Tibial nerve (tissue), 4 donors: ENCODE results near the gene OR13C9. TPM values are rescaled to one million over a fixed set of nuclear protein-coding genes. Genes with fewer than 3 reads are reported as not detected.
"Not testable (repeated sequence)": the region's sequence is repeated elsewhere in the genome, so short reads cannot be mapped to it uniquely, and the experiment has no call there.

ENCODE experiments used
- DNase-seq, 2 donors: peaks; one replicate each; pipeline ENCODE4 v3.0.0-alpha.2; 2019; ENCODE audit warnings: low spot score in 2 of 2
- H3K27ac ChIP-seq, 4 donors: fragments of 200-600 bp; sonication (generic) in 3 of 4; one replicate each; pipeline ENCODE4 v1.5.1; 2017 to 2019; ENCODE audit warnings: mild to moderate bottlenecking in 1 of 4
- H3K27me3 ChIP-seq, 2 donors: fragments of 200-600 bp; sonication (generic) in 1 of 2; one replicate each; pipeline versions ENCODE4 v1.5.1 to v1.6.0; 2017 to 2019
- H3K36me3 ChIP-seq, 3 donors: fragments of 200-600 bp; sonication (generic); one replicate each; pipeline ENCODE4 v1.5.1; 2018 to 2019
- H3K4me1 ChIP-seq, 4 donors: fragments of 200-600 bp; sonication (generic) in 3 of 4; one replicate each; pipeline ENCODE4 v1.5.1; 2017 to 2019
- H3K4me3 ChIP-seq, 4 donors: fragments of 200-600 bp; sonication (generic) in 3 of 4; one replicate each; pipeline ENCODE4 v1.5.1; 2017 to 2019; ENCODE audit warnings: mild to moderate bottlenecking in 1 of 4, moderate library complexity in 1 of 4
- H3K9me3 ChIP-seq, 4 donors: fragments of 200-600 bp; sonication (generic) in 3 of 4; one replicate each; pipeline ENCODE4 v1.5.1; 2017 to 2019
- CTCF ChIP-seq, 5 experiments: fragments of 200-600 bp in 3 of 5; fragments of 450-650 bp in 2 of 5; sonication (generic) in 3 of 5; IDR thresholded peaks; one replicate each; pipeline ENCODE4 v1.5.1; 2016 to 2019; ENCODE audit warnings: antibody characterized with exemption in 5 of 5, mild to moderate bottlenecking in 3 of 5, moderate library complexity in 2 of 5
- EP300 ChIP-seq, 2 donors: sonication (generic); formaldehyde crosslinking; IDR thresholded peaks; one replicate each; pipeline ENCODE4 v1.6.1; 2017; ENCODE audit warnings: antibody characterized with exemption in 2 of 2, mild to moderate bottlenecking in 1 of 2
- POLR2A ChIP-seq, 2 donors: fragments of 450-650 bp; IDR thresholded peaks; one replicate each; pipeline ENCODE4 v1.6.1; 2017; ENCODE audit warnings: antibody characterized with exemption in 2 of 2, mild to moderate bottlenecking in 2 of 2, moderate library complexity in 2 of 2
- WGBS, 2 donors: methylation state at CpG; one replicate each; pipeline ENCODE4 v1.1.5; 2018; 5-methylcytosine and 5-hydroxymethylcytosine counted together
- total RNA-seq, 4 donors: library from RNA; depleted of rRNA; stranded (reverse); fragments of >200 nt; gene quantifications; one replicate each; pipeline ENCODE4 v1.1.0, GENCODE V29; 2016

The OR13C9 gene
- total RNA-seq, 4 donors from 2014 or later = not detected

DNA sequence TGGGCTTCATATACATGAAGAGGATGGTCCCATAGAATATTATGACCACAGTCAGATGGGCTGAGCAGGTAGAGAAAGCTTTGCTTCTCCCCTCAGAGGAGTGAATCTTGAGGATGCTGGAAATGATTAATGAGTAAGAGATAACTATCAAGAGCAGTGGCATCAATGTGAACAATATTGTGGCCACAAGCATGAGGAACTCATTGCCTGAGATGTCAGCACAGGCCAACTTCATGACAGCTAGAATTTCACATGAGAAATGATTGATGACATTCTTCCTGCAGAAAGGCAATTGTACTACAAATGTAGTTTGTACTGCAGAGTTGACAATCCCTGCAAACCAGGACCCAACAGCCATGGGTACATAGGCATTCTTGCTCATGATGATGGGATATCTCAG is 586 bp downstream of the OR13C9 start:
- Histone ChIP-seq H3K4me3 (no peak overlapping the region), H3K4me1 (no peaks in the 10 kb centered on the region), H3K27ac (no peak overlapping the region), H3K27me3 (no peaks in the 10 kb centered on the region), H3K36me3 (no peaks in the 10 kb centered on the region), H3K9me3 (no peaks in the 10 kb centered on the region)
- no peak for DNase-seq
- TF ChIP-seq CTCF (IDR thresholded peaks at IDR 0.05) (no peak), POLR2A (IDR thresholded peaks at IDR 0.05) (no peak), EP300 (IDR thresholded peaks at IDR 0.05) (no peak)

- TF ChIP-seq EP300 (IDR thresholded peaks at IDR 0.05) (no peak), CTCF (IDR thresholded peaks at IDR 0.05) (no peak), POLR2A (IDR thresholded peaks at IDR 0.05) (no peak)
- no peaks in the 10 kb centered on the region for H3K27me3 ChIP-seq
- no peaks in the 10 kb centered on the region for H3K4me1 ChIP-seq
- no peak overlapping the region for H3K4me3 ChIP-seq
- WGBS, 2 donors = 77 to 82% methylated on average over 2 of the region's 2 CpGs
- no peaks in the 10 kb centered on the region for H3K36me3 ChIP-seq
- H3K27ac ChIP-seq = no peak overlapping the region
- DNase-seq = no peak
- no peaks in the 10 kb centered on the region for H3K9me3 ChIP-seq
Measured at GRCh38 chr9:104611213-104611612, 6.8 kb downstream of the OR13C9 start.

- 52 to 67% methylated on average over 1 of the region's 1 CpG for WGBS, 2 donors
- TF ChIP-seq CTCF (IDR thresholded peaks at IDR 0.05) = no peak
- no peak for TF ChIP-seq EP300 (IDR thresholded peaks at IDR 0.05)
- TF ChIP-seq POLR2A (IDR thresholded peaks at IDR 0.05) = no peak
- no peak for DNase-seq
Measured at GRCh38 chr9:104608336-104608735, 9.7 kb downstream of the OR13C9 start.

GRCh38 chr9:104606152-104606551 is 11.9 kb downstream of the OR13C9 start:
- Histone ChIP-seq H3K9me3 (no peaks in the 10 kb centered on the region), H3K4me1 (no peaks in the 10 kb centered on the region), H3K27ac (no peak overlapping the region), H3K27me3 (no peaks in the 10 kb centered on the region), H3K36me3 (no peaks in the 10 kb centered on the region), H3K4me3 (peak overlapping the region in 1 of 4 donors; percentile 4)
- WGBS, 2 donors = 32 to 56% methylated on average over 2 of the region's 2 CpGs
- TF ChIP-seq CTCF (IDR thresholded peaks at IDR 0.05) (no peak), POLR2A (IDR thresholded peaks at IDR 0.05) (no peak), EP300 (IDR thresholded peaks at IDR 0.05) (no peak)
- DNase-seq = no peak

More at GRCh38 chr9:104608336-104608735, 9.7 kb downstream of the OR13C9 start:
- H3K36me3 ChIP-seq = no peaks in the 10 kb centered on the region
- no peaks in the 10 kb centered on the region for H3K9me3 ChIP-seq
- H3K4me1 ChIP-seq = no peaks in the 10 kb centered on the region
- no peak overlapping the region for H3K27ac ChIP-seq
- no peaks in the 10 kb centered on the region for H3K27me3 ChIP-seq
- H3K4me3 ChIP-seq = no peak overlapping the region

DNA sequence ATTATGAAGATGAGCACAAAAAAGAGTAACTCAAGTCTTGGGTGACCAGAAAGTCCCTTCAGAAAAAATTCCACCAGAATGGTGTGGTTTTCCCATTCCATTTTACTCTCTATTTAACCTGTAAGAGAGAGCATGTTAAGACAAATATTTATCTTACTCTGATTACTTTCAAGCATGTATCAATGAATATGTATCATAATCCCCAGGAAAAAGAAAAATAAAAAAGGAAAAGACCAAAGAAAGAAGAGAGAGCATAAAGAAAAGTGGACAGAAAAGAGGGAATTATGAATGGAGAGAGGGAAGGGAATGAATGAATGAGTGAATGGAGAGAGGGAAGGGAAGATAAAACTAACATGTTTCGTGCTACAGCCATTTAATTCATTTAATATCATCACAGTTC is 12.5 kb downstream of the OR13C9 start, which contains the start of gene OR13C2:
OR13C2 (minus strand) TSS at position 101 of the 400 bp plus-strand sequence; CDS start at position 101, 0 bp downstream.
- peak within 1 kb of the TSS in 1 of 4 donors; percentile 4 for H3K4me3 ChIP-seq
- not testable (repeated sequence) for H3K9me3 ChIP-seq, H3K27ac ChIP-seq, H3K27me3 ChIP-seq, H3K4me1 ChIP-seq, DNase-seq, H3K36me3 ChIP-seq
- WGBS, 2 donors = 72 to 85% methylated on average over 1 of the region's 1 CpG

DNA sequence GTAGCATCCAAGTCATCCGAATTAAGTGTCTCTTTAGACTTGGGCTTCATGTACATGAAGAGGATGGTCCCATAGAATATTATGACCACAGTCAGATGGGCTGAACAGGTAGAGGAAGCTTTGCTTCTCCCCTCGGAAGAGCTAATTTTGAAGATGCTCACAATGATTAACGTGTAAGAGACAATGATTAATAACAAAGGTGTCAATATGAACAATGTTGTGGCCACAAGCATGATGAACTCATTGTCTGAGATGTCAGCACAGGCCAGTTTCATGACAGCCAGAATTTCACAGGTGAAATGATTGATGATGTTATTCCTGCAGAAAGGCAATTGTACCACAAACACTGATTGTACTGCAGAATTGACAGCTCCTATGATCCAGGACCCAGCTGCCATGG is 13.2 kb downstream of the OR13C9 start:
- Histone ChIP-seq H3K36me3 (no peaks in the 10 kb centered on the region), H3K27ac (no peak overlapping the region), H3K4me3 (no peak overlapping the region), H3K9me3 (no peaks in the 10 kb centered on the region), H3K27me3 (no peaks in the 10 kb centered on the region), H3K4me1 (no peaks in the 10 kb centered on the region)
- DNase-seq = no peak
- 84 to 93% methylated on average over 3 of the region's 3 CpGs for WGBS, 2 donors
- TF ChIP-seq POLR2A (IDR thresholded peaks at IDR 0.05) (no peak), CTCF (IDR thresholded peaks at IDR 0.05) (no peak), EP300 (IDR thresholded peaks at IDR 0.05) (no peak)

DNA sequence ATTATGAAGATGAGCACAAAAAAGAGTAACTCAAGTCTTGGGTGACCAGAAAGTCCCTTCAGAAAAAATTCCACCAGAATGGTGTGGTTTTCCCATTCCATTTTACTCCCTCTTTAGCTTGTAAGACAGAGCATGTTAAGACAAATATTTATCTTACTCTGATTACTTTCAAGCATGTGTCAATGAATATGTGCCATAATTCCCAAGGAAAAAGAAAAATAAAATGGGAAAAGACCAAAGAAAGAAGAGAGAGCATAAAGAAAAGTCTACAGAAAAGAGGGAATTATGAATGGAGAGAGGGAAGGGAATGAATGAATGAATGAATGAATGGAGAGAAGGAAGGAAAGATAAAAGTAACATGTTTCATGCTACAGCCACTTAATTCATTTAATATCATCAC is 18.7 kb downstream of the OR13C9 start, which contains the start of gene OR13C5:
OR13C5 (minus strand) TSS at position 101 of the 400 bp plus-strand sequence; CDS start at position 101, 0 bp downstream.
- not testable (repeated sequence) for H3K9me3 ChIP-seq, H3K27me3 ChIP-seq, DNase-seq, H3K36me3 ChIP-seq, H3K27ac ChIP-seq, H3K4me1 ChIP-seq, H3K4me3 ChIP-seq

DNA sequence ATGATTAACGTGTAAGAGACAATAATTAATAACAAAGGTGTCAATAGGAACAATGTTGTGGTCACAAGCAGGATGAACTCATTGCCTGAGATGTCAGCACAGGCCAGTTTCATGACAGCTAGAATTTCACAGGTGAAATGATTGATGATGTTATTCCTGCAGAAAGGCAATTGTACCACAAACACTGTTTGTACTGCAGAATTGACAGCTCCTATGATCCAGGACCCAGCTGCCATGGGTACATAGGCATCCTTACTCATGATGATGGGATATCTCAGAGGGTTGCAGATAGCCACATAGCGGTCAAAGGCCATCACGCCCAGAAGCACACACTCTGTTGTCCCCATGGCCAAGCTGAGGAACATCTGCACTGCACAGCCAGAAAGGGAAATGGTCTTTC is 19.3 kb downstream of the OR13C9 start:
- H3K4me1 ChIP-seq, H3K36me3 ChIP-seq, DNase-seq, H3K4me3 ChIP-seq, H3K27me3 ChIP-seq, H3K9me3 ChIP-seq, H3K27ac ChIP-seq: not testable (repeated sequence)
- WGBS, 2 donors = 63 to 85% methylated on average over 1 of the region's 3 CpGs
